Smooth muscle cell of the coronary artery (primary cell): ENCODE data around the gene PPP1R3C. TPM values are rescaled to one million over a fixed set of nuclear protein-coding genes. Genes with fewer than 3 reads are reported as not detected.

Source experiments
- total RNA-seq: library from RNA; depleted of rRNA; stranded (reverse); fragments of >200 nt; gene quantifications from 2 replicates; pipeline ENCODE4 v1.2.3, GENCODE V29; 2014; ENCODE audit warnings: low replicate concordance

The PPP1R3C gene
- 33.9 and 36.7 TPM in 2 replicates for total RNA-seq

DNA sequence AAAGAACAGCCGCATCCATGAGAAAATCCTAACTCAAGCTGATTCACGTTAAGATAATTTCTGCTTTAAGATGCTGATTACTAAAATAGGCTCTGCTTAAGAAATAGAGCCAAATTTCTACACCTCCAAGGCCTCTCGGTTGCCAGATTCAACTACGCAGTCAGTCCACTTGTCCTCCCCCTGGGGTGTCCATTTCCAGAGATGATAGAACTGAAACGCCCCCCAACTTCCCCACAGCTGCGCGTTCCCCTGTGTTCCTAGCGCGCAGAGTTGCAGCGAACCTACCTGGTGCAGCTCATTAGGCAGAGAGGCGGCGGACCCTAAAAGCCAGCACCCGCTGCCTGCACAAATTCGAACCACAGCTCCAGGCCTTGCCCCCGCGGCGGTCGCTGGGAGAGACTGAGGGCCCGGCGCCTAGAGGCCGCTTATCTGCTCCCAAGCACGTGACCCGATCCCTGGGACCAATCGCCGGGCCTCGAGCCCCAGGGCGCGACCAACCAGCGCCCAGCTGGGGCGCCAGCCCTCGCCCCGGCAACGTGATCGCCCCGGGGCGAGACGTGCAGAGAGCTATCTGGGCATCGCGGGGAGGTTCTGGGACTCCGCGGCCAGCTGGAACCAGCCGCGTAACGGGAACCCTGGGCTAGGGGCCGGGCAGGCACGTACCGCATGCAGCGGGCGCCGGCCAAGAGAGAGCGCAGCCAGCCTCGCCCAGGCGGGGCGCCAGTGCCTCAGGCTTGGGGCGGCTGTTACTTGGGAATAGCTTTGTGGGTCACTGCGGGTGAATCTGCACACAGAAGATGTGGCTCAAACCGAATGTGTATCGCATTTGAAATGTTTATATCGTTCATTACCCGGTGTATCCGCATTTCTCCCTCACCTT is at the start of gene PPP1R3C:
PPP1R3C (minus strand) TSS at position 401 of the 880 bp plus-strand sequence; CDS start at position 299, 102 bp downstream.

Other genes with a start within 250 kb of the PPP1R3C start
- gene HECTD2, start 222.7 kb downstream of the PPP1R3C start, total RNA-seq, result 1.6 and 6.2 TPM in 2 replicates
- 34.0 and 48.8 TPM in 2 replicates for gene TNKS2, start 165.4 kb upstream of the PPP1R3C start, total RNA-seq